RWPE1 (cell line): ENCODE results near the gene LRRC31.

Experiments
- CTCF ChIA-PET: fragments of 350-600 bp; sonication (Branson Sonifier 250); formaldehyde crosslinking; extraction: SDS; loops from one replicate; lab custom pipeline; 2021; lab: Yijun Ruan, JAX
- POLR2A ChIA-PET: fragments of 400-600 bp; formaldehyde crosslinking; extraction: SDS; loops from one replicate; lab custom pipeline; 2020; ENCODE audit warnings: antibody characterized with exemption; ENCODE audit not compliant: low non-redundant PET; lab: Yijun Ruan, JAX
- DNase-seq: peaks from one replicate; pipeline ENCODE4 v3.0.0; 2012; ENCODE audit warnings: low spot score
- H3K27ac ChIP-seq: fragments of 450-650 bp; 2 replicates; pipeline ENCODE4 v1.5.1; 2017
- TF ChIP-seq, protein P1 (sequence below): fragments of 450-650 bp; conservative IDR thresholded peaks from 2 replicates; pipeline ENCODE4 v1.5.1; 2017; ENCODE audit warnings: low read depth, mild to moderate bottlenecking

The LRRC31 gene

DNA sequence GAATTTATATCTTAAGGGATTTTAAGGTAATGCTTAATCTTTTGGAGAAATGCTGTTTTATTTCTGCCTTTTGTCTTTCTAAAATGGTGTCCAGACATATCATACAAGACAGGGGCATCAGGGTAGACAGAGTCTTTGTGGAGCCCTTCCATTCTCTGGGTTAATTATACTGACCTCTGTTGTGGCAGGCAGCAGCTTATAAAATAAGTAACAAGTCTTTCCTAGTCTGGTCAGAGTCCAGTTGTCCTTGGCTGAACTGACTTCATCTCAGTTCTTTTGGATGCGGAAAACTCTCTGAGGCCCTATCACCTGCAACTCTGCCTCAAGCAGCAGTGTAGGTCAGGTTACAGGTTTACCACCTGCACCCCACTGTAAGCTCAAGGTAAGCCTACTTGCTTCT is 77.4 kb downstream of the LRRC31 start:
- POLR2A ChIA-PET: interaction anchor here (0.6 kb wide), 1 partner anchor 15 kb away, joined by 3 read pairs; no protein-coding TSS in a partner anchor
- TF ChIP-seq, protein P1, sequence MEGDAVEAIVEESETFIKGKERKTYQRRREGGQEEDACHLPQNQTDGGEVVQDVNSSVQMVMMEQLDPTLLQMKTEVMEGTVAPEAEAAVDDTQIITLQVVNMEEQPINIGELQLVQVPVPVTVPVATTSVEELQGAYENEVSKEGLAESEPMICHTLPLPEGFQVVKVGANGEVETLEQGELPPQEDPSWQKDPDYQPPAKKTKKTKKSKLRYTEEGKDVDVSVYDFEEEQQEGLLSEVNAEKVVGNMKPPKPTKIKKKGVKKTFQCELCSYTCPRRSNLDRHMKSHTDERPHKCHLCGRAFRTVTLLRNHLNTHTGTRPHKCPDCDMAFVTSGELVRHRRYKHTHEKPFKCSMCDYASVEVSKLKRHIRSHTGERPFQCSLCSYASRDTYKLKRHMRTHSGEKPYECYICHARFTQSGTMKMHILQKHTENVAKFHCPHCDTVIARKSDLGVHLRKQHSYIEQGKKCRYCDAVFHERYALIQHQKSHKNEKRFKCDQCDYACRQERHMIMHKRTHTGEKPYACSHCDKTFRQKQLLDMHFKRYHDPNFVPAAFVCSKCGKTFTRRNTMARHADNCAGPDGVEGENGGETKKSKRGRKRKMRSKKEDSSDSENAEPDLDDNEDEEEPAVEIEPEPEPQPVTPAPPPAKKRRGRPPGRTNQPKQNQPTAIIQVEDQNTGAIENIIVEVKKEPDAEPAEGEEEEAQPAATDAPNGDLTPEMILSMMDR: no peak
- H3K27ac ChIP-seq: no peak overlapping the region
- CTCF ChIA-PET: no interaction called here
- DNase-seq: no peak

DNA sequence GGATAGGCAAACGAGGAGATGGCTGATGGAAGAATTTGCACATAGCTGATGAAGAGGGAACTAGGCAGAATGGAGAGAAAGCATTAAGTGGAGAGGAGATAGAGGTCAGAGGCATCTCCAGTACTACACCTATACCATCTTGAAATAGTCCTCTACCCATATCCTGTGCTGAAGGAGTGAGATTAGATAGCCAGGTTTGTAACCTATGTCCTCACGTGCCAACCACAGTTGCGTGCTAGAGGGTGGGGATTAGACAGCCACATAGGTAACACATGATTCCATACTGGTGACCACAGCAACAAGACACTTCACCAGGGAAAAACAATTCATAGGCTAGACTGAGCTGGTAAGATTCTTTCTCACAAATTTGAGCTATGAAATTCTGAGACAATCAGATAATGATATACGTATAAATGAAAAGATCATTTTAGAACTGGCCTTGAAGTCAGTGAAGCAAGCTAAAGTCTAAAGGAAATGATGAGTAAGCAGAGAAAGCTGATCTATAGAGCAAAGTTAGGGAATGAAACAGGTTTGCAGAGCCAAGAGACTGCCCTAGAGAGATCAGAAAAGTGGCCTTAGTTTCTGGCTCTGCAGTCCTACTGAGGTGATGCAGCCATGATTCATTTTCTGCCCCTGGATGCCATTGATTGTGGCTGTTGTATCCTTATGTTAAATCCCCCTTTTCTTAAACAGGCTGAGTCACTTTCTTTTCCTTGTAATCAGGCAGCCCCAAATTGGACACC is 78.9 kb downstream of the LRRC31 start:
- ChIA-PET POLR2A (no interaction called here), CTCF (interaction anchor here (0.6 kb wide), 1 partner anchor 89 kb away, joined by 3 read pairs; no protein-coding TSS in a partner anchor)
- H3K27ac ChIP-seq: no peak overlapping the region
- DNase-seq: no peak
- TF ChIP-seq, protein P1: no peak

DNA sequence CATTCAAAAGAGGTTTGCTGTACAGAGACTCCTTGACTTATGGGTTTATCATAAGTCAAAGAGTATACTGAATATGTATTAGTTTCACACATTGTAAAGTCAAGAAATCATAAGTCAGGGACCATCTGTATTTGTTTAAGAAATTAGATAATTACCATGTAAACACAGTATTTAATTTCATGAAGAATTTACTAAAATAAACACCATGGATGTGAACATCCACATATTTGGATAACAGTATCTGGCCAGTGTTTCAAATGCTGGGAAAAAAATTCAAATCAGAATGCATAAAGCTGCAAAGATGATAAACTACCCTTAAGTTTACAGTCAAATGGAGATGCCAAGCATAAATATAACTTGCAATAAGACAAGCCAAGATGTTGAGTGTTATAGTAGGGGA is 79.5 kb downstream of the LRRC31 start:
- ChIA-PET CTCF (no interaction called here), POLR2A (no interaction called here)
- TF ChIP-seq, protein P1: no peak

More for the DNA sequence above, 79.5 kb downstream of the LRRC31 start:
- no peak for DNase-seq
- H3K27ac ChIP-seq: no peak overlapping the region
